ENCODE results near the gene TRAF1.
A peak's percentile ranks its signal among the peaks of the same experiment; 100 is the strongest.
"Not testable (repeated sequence)": the region's sequence is repeated elsewhere in the genome, so short reads cannot be mapped to it uniquely, and the experiment has no call there.

TRAF1 gene, protein sequence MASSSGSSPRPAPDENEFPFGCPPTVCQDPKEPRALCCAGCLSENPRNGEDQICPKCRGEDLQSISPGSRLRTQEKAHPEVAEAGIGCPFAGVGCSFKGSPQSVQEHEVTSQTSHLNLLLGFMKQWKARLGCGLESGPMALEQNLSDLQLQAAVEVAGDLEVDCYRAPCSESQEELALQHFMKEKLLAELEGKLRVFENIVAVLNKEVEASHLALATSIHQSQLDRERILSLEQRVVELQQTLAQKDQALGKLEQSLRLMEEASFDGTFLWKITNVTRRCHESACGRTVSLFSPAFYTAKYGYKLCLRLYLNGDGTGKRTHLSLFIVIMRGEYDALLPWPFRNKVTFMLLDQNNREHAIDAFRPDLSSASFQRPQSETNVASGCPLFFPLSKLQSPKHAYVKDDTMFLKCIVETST

GRCh38 chr9:120926397-120926928 lies at the start of gene TRAF1:
TRAF1 (minus strand) TSS chr9:120926796; CDS start chr9:120926075, 721 bp downstream.
- DNase-seq: peak; percentile 54

DNA sequence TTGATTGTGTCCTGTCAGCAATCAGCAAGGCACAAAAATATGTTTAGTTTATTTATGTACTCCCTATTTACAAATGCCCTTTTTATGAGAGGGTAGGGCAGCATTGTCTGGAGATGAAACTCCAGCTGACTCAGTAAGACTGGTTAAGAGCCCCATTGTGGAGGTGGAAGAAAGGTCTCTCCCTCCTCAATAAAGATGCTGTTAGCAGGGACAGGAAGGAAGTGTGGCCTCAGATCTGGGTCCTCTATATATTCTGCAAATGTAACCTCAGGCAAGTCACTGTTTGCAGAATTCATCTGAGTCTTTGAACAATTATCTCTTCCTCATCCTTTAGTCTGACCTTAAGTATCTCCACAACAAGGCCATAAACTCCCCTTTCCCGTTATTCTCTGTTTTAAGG lies 48.3 kb upstream of the TRAF1 start:
- DNase-seq: no peak

- no peak for DNase-seq
Observed at GRCh38 chr9:120974181-120974580, 47.6 kb upstream of the TRAF1 start.

GRCh38 chr9:120971938-120972337 lies 45.3 kb upstream of the TRAF1 start:
- DNase-seq: no peak

DNA sequence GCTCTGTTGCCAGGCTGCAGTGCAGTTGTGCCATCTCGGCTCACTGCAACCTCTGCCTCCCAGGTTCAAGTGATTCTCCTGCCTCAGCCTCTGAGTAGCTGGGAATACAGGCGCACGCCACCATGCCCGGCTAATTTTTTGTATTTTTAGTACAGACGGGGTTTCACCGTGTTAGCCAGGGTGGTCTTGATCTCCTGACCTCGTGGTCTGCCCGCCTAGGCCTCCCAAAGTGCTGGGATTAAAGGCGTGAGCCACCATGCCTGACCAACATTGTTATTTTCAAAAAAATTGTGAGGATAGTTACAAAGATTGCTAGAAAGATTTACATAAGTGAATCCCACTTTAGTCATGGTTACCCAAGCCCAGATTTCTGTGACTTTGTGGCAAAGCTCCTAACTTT lies 44.9 kb upstream of the TRAF1 start:
- DNase-seq: not testable (repeated sequence)

DNA sequence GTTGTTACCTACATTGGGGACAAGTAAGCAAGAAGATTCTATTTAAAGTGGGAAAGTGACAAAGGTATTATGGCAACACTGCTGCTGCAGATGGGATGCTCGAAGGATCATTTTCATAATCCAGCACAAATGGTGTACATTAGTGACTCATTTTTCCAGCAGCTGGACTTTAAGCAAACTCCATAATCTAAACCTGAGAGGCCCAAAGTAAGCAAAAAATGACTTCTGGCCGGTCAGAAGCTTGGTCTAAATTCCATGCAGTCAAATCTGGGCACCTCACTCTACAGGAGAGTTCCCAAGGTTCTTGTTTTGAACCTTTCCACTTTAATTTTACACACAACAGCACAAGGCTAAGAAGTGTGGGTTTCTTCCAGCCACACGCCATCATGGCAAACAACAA lies 43.6 kb upstream of the TRAF1 start:
- DNase-seq: no peak

- DNase-seq: no peak
Observed at GRCh38 chr9:120966013-120966369, 39.4 kb upstream of the TRAF1 start.

DNA sequence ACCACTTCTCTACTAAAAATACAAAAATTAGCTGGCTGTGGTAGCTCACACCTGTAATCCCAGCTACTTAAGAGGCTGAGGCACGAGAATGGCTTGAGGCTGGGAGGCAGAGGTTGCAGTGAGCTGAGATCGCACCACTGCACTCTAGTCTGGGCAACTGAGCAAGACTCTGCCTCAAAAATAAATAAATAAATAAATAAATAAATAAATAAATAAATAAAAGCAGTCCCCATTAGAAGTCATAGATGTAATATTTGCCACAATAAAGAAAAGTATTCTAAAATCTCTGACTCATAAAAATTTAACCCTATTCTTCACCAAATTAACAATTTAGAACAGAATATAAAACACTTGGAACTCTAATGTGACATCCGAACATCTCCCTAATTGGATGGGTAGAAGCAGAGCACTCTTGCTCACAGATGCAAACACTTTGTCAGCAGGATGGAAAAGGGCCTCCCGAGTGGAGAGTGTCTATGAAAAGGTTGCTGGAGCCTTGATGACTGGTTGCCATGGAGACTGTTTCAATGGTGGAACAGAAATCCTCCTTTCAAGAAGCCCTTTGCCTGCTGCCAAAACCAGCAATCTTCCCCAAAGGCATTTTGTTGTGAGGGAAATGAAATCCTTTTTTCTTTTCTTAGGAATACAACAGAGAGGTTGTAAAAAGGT lies 38.9 kb upstream of the TRAF1 start:
- DNase-seq: no peak

- DNase-seq: no peak
Observed at GRCh38 chr9:120961936-120962335, 35.3 kb upstream of the TRAF1 start.

GRCh38 chr9:120960001-120960400 lies 33.4 kb upstream of the TRAF1 start:
- DNase-seq: no peak

DNA sequence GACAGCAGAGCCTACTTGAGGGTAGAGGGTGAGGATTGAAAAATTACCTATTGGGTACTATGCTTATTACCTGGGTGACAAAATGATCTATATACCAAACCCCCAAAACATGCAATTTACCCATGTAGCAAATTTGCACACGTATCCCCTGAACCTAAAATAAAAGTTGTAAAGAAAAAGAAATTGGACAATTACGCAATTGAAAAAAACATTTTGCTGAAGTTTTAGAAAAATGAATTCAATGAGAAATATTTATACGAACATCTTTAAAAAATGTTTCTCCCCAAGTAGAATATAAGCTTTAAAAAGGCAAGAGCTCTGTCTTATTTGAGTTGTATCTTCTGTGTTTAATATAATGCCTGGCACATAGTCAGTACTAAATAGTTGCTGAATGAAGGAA lies 30.3 kb upstream of the TRAF1 start:
- no peak for DNase-seq

GRCh38 chr9:120951960-120952618 lies 25.5 kb upstream of the TRAF1 start:
- no peak for DNase-seq

GRCh38 chr9:120950421-120951388 lies 24.1 kb upstream of the TRAF1 start:
- DNase-seq: no peak

DNA sequence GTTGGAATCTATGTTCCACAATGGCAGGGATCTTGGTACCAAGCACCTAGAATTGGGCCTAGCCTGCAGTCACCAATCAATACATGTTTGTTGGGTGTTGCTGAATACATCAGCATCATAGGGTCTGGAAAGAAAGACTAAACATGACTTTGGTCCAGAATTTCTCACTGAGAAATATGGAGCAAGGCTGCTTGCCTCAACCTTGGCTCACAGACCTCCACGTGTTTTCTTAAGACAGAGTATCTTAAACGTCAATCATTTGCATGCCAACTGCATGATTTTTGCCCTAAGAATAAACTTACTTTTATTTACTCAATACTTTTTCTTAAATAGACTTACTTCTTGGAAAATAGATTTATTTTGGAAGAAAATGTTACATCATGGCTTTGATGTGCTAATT lies 22.7 kb upstream of the TRAF1 start:
- DNase-seq: no peak

- DNase-seq: no peak
Observed at GRCh38 chr9:120948824-120949223, 22.2 kb upstream of the TRAF1 start.

- no peak for DNase-seq
Observed at GRCh38 chr9:120947222-120947621, 20.6 kb upstream of the TRAF1 start.

DNA sequence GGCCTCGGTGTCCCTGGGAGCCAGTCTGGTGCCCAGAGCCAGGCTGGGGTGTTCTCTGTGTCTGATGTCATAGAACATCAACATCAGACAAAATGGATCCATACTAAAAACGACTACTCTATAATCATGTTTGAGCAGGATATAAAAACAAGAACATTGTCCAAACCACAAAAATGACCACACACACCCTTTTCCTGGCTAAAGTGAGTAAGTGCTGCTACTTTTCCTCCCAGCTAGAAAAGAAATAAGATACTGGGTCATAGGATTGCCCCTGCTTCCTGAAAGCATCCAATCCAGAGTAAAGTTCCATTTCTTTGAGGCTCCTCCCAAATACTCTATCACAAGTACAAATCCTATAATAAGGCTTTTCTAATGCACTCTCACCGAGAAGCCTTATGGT lies 19.7 kb upstream of the TRAF1 start:
- no peak for DNase-seq

DNA sequence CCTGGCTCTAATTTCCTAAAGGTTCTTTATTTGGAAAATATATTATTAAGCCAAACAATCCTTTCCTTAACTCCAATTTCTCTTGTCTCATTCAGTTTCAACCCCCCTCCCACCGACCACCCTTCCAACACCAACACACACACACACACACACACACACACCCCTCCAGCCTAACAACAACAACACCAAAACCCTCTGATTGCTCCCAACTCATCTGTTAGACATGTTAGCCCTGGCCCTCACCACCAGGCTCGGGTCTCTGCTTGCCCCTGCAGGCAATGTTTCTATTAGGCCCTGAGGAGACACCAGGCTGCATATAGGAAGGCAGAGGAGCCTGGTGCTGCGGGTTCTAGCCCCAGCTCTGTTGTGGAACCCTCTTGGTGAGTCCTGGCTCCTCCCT lies 18.4 kb upstream of the TRAF1 start:
- DNase-seq: no peak

GRCh38 chr9:120944434-120944843 lies 17.8 kb upstream of the TRAF1 start:
- DNase-seq: peak; percentile 36

- DNase-seq: no peak
Observed at GRCh38 chr9:120942186-120943001, 15.8 kb upstream of the TRAF1 start.

- DNase-seq: no peak
Observed at GRCh38 chr9:120941046-120941770, 14.6 kb upstream of the TRAF1 start.
